Measurements from ENCODE around the gene IKZF1. TPM values are rescaled to one million over a fixed set of nuclear protein-coding genes. Genes with fewer than 3 reads are reported as not detected.

IKZF1 gene
- total RNA-seq, 1 donor from 2014 or later = 8.5 TPM

DNA sequence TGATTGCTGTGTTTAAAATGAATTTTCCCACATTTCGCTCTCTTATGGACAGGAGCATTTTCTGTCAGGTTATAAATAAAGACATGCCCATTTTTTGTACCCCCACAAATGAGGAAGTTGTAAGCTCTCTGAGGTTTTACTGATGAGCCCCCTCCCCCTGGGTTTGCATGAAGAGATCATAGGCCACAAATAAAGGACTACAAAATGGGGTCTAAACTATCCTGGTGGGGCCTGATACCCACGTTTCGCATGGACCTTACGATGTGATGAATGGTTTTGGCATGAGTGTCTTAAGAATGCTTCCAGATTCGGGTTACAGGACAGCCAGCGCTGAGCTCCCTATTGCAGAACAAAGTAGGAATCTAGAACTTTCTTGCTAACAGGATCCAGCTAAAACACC, 5.8 kb downstream of the IKZF1 start:
- H3K4me1 Mint-ChIP-seq = peaks cover 55% of the 10 kb centered on the region
- no peak overlapping the region for H3K27ac Mint-ChIP-seq (ENCODE audit: unreplicated experiment)
- H3K36me3 Mint-ChIP-seq (ENCODE audit: low read depth) = no peaks in the 10 kb centered on the region
- H3K9me3 Mint-ChIP-seq = no peaks in the 10 kb centered on the region
- peaks cover 42% of the 10 kb centered on the region for H3K27me3 Mint-ChIP-seq (ENCODE audit: low read depth)
- H3K4me3 Mint-ChIP-seq = no peak overlapping the region
- TF ChIP-seq, protein P1, sequence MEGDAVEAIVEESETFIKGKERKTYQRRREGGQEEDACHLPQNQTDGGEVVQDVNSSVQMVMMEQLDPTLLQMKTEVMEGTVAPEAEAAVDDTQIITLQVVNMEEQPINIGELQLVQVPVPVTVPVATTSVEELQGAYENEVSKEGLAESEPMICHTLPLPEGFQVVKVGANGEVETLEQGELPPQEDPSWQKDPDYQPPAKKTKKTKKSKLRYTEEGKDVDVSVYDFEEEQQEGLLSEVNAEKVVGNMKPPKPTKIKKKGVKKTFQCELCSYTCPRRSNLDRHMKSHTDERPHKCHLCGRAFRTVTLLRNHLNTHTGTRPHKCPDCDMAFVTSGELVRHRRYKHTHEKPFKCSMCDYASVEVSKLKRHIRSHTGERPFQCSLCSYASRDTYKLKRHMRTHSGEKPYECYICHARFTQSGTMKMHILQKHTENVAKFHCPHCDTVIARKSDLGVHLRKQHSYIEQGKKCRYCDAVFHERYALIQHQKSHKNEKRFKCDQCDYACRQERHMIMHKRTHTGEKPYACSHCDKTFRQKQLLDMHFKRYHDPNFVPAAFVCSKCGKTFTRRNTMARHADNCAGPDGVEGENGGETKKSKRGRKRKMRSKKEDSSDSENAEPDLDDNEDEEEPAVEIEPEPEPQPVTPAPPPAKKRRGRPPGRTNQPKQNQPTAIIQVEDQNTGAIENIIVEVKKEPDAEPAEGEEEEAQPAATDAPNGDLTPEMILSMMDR (conservative IDR thresholded peaks at IDR 0.05) = no peak
- no peak for DNase-seq (ENCODE audit: low read depth, low spot score)

DNA sequence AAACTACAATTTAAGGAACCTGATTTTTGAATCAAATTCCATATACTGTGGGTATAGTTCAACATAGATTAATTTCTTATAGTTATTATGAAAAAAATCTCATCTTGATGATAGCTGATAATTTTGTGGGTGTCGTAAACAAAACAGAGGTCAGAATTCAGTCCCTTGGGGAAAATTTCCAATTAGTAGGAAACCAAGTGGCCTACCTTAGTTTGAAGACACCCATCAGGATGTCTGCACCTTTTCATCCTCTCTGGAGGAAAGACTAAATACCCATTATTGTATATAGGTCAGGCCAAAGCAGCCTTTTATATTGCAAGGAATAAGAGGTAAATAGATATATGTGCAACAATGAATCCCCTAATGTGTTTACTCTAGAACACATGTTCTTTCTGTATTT, 6.4 kb downstream of the IKZF1 start:
- TF ChIP-seq, protein P1 (conservative IDR thresholded peaks at IDR 0.05) = no peak
- Mint-ChIP-seq H3K36me3 (ENCODE audit: low read depth) (no peaks in the 10 kb centered on the region), H3K27me3 (ENCODE audit: low read depth) (peaks cover 36% of the 10 kb centered on the region), H3K4me3 (no peak overlapping the region), H3K4me1 (peaks cover 56% of the 10 kb centered on the region), H3K27ac (ENCODE audit: unreplicated experiment) (no peak overlapping the region), H3K9me3 (no peaks in the 10 kb centered on the region)
- no peak for DNase-seq (ENCODE audit: low read depth, low spot score)

DNA sequence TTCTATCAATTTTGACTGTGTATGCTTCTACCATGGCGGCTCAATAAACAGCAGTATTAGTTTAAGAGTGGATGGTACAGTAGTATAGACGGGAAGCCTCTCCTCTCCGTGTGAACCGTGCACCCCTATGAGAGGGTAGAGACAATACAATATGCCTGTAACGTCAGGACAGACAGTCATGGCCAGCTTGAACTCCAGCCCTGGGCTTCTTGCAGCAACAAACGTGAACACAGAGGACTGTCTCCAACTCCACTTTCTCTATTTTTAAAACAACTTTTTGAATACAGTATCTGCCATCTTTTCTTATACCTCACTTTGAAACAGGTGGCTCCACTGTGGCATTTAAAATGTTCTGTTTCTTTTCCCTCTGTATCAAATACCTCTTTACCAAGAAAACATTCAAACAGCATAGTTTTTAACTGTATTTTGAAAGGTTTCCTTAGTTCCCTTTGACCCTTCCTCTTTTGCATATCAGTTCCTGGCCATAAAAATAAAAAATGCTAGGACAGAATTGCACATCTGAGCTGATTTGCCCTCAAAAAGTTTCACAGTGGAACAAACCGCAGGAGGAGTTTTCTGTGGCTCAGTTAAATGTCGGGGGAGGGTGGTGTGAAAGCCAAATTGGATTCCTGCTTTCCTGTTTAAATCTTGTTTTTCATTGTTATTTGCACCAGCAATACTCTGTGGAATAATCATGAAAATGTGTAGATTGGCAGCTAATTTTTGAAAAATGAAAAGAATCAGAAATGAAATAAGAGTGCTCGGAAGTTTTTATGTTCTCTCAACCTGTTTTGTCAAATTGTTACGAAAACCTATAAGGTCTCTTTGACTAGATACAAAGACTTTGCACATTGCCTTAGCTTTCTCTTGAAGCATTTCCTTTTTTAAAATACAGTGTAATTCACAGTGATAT, 8.0 kb downstream of the IKZF1 start:
- DNase-seq (ENCODE audit: low read depth, low spot score) = no peak
- no peak overlapping the region for H3K4me3 Mint-ChIP-seq
- peaks cover 20% of the 10 kb centered on the region for H3K27me3 Mint-ChIP-seq (ENCODE audit: low read depth)
- no peak overlapping the region for H3K27ac Mint-ChIP-seq (ENCODE audit: unreplicated experiment)
- H3K36me3 Mint-ChIP-seq (ENCODE audit: low read depth) = no peaks in the 10 kb centered on the region
- H3K4me1 Mint-ChIP-seq = peaks cover 57% of the 10 kb centered on the region
- no peaks in the 10 kb centered on the region for H3K9me3 Mint-ChIP-seq
- TF ChIP-seq, protein P1 (conservative IDR thresholded peaks at IDR 0.05) = no peak

DNA sequence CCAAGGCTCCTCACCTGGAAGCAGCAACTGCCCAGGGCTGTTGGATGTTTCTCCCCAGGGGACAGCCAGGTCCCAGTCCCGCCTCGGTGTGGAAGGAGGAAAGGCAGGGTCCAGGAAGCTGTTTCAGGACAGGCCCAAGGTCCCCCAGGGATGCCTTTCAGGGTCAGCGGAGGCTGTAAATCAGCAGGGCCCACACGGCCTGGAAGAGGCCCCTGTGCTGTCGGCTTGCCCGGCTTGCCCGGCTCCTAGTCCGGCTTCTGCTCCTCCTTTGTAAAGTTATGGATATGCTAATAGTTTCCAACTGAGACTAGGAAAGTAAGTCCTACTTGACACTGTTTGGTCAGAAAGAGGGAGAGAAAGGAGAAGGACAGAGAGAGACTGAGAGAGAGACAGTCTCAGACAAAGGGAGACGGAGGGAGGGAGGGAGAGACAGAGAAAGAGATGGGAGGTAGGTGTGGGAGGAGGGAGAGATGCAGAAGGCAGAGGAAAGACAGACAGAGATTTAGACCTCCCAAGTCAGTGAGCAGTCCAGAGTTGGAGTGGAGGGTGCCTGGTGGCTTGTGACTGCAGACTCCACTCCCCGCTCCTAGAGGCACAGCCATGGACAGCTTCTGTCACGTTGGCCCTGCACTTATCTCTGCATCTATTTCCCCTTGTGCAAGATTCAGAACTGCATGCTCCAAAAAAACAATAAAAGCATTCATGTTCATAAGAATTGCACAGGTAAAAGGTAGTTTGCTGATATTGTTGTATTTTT, 10.5 kb downstream of the IKZF1 start:
- peaks cover 6% of the 10 kb centered on the region for H3K27me3 Mint-ChIP-seq (ENCODE audit: low read depth)
- DNase-seq (ENCODE audit: low read depth, low spot score) = no peak
- no peaks in the 10 kb centered on the region for H3K9me3 Mint-ChIP-seq
- H3K4me3 Mint-ChIP-seq = peak overlapping the region; percentile 28
- TF ChIP-seq, protein P1 (conservative IDR thresholded peaks at IDR 0.05) = no peak
- H3K36me3 Mint-ChIP-seq (ENCODE audit: low read depth) = no peaks in the 10 kb centered on the region
- H3K27ac Mint-ChIP-seq (ENCODE audit: unreplicated experiment) = no peak overlapping the region
- H3K4me1 Mint-ChIP-seq = peaks cover 44% of the 10 kb centered on the region

DNA sequence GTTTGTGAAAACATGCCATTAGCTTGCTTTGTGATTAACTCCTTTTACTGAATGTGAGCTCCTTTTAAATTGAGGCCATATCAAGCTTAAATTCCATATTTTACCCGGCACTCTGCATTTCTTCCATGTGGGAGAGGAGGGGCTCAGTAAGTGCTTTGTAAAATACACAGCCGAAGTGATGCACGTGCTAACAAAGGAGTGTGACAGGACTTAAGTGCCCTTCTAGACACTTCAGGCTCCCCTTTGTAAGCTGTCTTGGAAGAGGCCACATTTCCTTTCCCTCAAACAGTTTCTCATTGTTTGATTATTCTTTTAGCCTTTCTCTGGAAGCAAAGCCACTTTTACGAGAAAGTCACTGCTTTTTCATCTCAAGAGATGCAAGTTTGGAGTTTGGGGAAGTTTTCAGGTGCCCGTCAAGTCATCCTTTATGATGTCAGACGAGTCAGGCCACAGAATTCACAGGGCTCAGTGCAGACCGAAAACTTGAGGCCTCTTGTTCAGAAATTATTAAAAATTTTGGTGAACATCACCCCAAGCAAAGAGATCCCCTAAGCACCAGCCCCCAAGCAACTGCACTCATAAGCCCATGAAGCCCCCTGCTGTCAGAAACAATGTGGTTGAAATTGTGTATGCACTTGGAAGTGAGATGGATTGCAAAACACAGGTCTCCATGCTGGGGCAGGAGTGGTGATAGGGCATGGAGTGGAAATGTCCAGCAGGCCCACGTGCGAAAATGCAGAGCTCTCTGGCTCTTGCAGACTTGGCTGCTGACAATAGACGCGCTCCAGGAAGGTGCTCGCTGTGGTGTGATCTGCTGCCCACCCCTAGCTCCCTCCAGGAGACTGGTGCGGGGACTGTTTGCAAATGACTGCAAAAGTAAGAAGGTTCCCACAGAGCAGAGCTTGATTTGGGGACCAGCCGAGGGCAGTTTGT, 11.5 kb downstream of the IKZF1 start:
- Mint-ChIP-seq H3K27me3 (ENCODE audit: low read depth) (peaks cover 6% of the 10 kb centered on the region), H3K36me3 (ENCODE audit: low read depth) (no peaks in the 10 kb centered on the region), H3K9me3 (no peaks in the 10 kb centered on the region), H3K4me3 (peak overlapping the region; percentile 28), H3K4me1 (peaks cover 52% of the 10 kb centered on the region), H3K27ac (ENCODE audit: unreplicated experiment) (peak overlapping the region; percentile 89)
- TF ChIP-seq, protein P1 (conservative IDR thresholded peaks at IDR 0.05) = no peak
- no peak for DNase-seq (ENCODE audit: low read depth, low spot score)
